ENCODE measurements around the gene MYO5B.

- TF ChIP-seq, protein P1, sequence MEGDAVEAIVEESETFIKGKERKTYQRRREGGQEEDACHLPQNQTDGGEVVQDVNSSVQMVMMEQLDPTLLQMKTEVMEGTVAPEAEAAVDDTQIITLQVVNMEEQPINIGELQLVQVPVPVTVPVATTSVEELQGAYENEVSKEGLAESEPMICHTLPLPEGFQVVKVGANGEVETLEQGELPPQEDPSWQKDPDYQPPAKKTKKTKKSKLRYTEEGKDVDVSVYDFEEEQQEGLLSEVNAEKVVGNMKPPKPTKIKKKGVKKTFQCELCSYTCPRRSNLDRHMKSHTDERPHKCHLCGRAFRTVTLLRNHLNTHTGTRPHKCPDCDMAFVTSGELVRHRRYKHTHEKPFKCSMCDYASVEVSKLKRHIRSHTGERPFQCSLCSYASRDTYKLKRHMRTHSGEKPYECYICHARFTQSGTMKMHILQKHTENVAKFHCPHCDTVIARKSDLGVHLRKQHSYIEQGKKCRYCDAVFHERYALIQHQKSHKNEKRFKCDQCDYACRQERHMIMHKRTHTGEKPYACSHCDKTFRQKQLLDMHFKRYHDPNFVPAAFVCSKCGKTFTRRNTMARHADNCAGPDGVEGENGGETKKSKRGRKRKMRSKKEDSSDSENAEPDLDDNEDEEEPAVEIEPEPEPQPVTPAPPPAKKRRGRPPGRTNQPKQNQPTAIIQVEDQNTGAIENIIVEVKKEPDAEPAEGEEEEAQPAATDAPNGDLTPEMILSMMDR (IDR thresholded peaks at IDR 0.05; ENCODE audit: insufficient read depth, low read length, poor library complexity, severe bottlenecking), result no peak
- no peak for TF ChIP-seq EZH2phosphoT487 (conservative IDR thresholded peaks at IDR 0.05; ENCODE audit: low read length)
These were observed 89.9 kb downstream of the MYO5B start for GRCh38 chr18:50105027-50105426.
